Omental fat pad (tissue), 4 donors: ENCODE data around the gene KRTAP11-1. TPM values are rescaled to one million over a fixed set of nuclear protein-coding genes. Genes with fewer than 3 reads are reported as not detected.

ENCODE experiments used
- total RNA-seq, 4 donors: library from RNA; depleted of rRNA; stranded (reverse); fragments of >200 nt; gene quantifications; one replicate each; pipeline ENCODE4 v1.1.0, GENCODE V29; 2016

The KRTAP11-1 gene
- total RNA-seq, 4 donors from 2014 or later, result not detected

Other genes starting within 250 kb of the KRTAP11-1 start
- not detected for gene KRTAP20-2, start 246.4 kb downstream of the KRTAP11-1 start, total RNA-seq
- gene KRTAP20-3, start 238.7 kb downstream of the KRTAP11-1 start, total RNA-seq, result not detected
- gene KRTAP21-3, start 162.8 kb downstream of the KRTAP11-1 start, total RNA-seq, result not detected
- not detected for gene KRTAP21-2, start 134.3 kb downstream of the KRTAP11-1 start, total RNA-seq
- not detected for gene KRTAP21-1, start 126.2 kb downstream of the KRTAP11-1 start, total RNA-seq
- gene KRTAP8-1, start 68.3 kb downstream of the KRTAP11-1 start, total RNA-seq, result not detected
- not detected for gene KRTAP7-1, start 51.8 kb downstream of the KRTAP11-1 start, total RNA-seq
- not detected for gene KRTAP19-8, start 156.9 kb upstream of the KRTAP11-1 start, total RNA-seq